Transverse colon (tissue), 4 donors: Measurements from ENCODE around the gene CLSTN2.

Experiments
- CTCF ChIP-seq, 5 experiments: fragments of 200-600 bp in 3 of 5; fragments of 450-650 bp in 2 of 5; sonication (generic) in 3 of 5; IDR thresholded peaks; 1 replicate in 2 of 5; 2 replicates in 3 of 5; pipeline ENCODE4 v1.5.1; 2016 to 2017; ENCODE audit warnings: antibody characterized with exemption in 5 of 5, inconsistent platforms in 3 of 5, mild to moderate bottlenecking in 2 of 5, moderate library complexity in 1 of 5
- EP300 ChIP-seq: sonication (generic); formaldehyde crosslinking; IDR thresholded peaks from one replicate; pipeline ENCODE4 v1.6.1; 2017; ENCODE audit warnings: antibody characterized with exemption, low read depth
- POLR2A ChIP-seq: fragments of 450-650 bp; IDR thresholded peaks from one replicate; pipeline ENCODE4 v1.6.1; 2016; ENCODE audit warnings: antibody characterized with exemption, mild to moderate bottlenecking, moderate library complexity
- POLR2AphosphoS5 ChIP-seq, 3 donors: sonication (generic); formaldehyde crosslinking; IDR thresholded peaks; one replicate each; pipeline ENCODE4 v1.6.1; 2016; ENCODE audit warnings: antibody characterized with exemption in 3 of 3

- TF ChIP-seq CTCF (IDR thresholded peaks at IDR 0.05) (no peak), POLR2A (no peak), POLR2AphosphoS5 (IDR thresholded peaks at IDR 0.05) (no peak), EP300 (no peak)
These were observed 252.8 kb downstream of the CLSTN2 start for GRCh38 chr3:140187656-140188221.
